NCI-H345 treated with DMSO at 0.1 percent for 48 hours (cell line): Measurements from ENCODE around the gene RIOX2.

Experiments
- DNase-seq: peaks from one replicate; lab custom pipeline; 2025; ENCODE audit not compliant: unreplicated experiment; lab: John Stamatoyannopoulos, UW

Gene RIOX2

GRCh38 chr3:97954228-97954827, 17.9 kb downstream of the RIOX2 start:
- no peak for DNase-seq

GRCh38 chr3:97952872-97953271, 19.4 kb downstream of the RIOX2 start:
- DNase-seq, result no peak

- no peak for DNase-seq
Observed at GRCh38 chr3:97952280-97952679, 20.0 kb downstream of the RIOX2 start.

GRCh38 chr3:97950360-97950759, 21.9 kb downstream of the RIOX2 start:
- no peak for DNase-seq

GRCh38 chr3:97949743-97950142, 22.5 kb downstream of the RIOX2 start:
- no peak for DNase-seq

GRCh38 chr3:97949110-97949485, 23.1 kb downstream of the RIOX2 start:
- no peak for DNase-seq

GRCh38 chr3:97948351-97949109, 23.7 kb downstream of the RIOX2 start:
- DNase-seq, result no peak

- DNase-seq, result no peak
Observed at GRCh38 chr3:97942801-97943546, 29.3 kb downstream of the RIOX2 start.

GRCh38 chr3:97940034-97940433, 32.2 kb downstream of the RIOX2 start:
- no peak for DNase-seq

- no peak for DNase-seq
Observed at GRCh38 chr3:97939401-97939800, 32.8 kb downstream of the RIOX2 start.

GRCh38 chr3:97938444-97938843, 33.8 kb downstream of the RIOX2 start:
- no peak for DNase-seq

- no peak for DNase-seq
Observed at GRCh38 chr3:97937205-97937604, 35.0 kb downstream of the RIOX2 start.

- no peak for DNase-seq
Observed at GRCh38 chr3:97935842-97936241, 36.4 kb downstream of the RIOX2 start.

GRCh38 chr3:97934980-97935695, 37.1 kb downstream of the RIOX2 start:
- no peak for DNase-seq

GRCh38 chr3:97932387-97932801, 39.8 kb downstream of the RIOX2 start:
- DNase-seq, result no peak

- DNase-seq, result no peak
Observed at GRCh38 chr3:97931218-97931617, 41.0 kb downstream of the RIOX2 start.

GRCh38 chr3:97930018-97930417, 42.2 kb downstream of the RIOX2 start:
- DNase-seq, result no peak

- DNase-seq, result no peak
Observed at GRCh38 chr3:97928986-97929385, 43.2 kb downstream of the RIOX2 start.

GRCh38 chr3:97927704-97928103, 44.5 kb downstream of the RIOX2 start:
- DNase-seq, result no peak

- DNase-seq, result no peak
Observed at GRCh38 chr3:97917813-97918536, 54.3 kb downstream of the RIOX2 start.

- no peak for DNase-seq
Observed at GRCh38 chr3:97916576-97916975, 55.7 kb downstream of the RIOX2 start.
